ENCODE data around the gene FAM174C.

FAM174C gene

DNA sequence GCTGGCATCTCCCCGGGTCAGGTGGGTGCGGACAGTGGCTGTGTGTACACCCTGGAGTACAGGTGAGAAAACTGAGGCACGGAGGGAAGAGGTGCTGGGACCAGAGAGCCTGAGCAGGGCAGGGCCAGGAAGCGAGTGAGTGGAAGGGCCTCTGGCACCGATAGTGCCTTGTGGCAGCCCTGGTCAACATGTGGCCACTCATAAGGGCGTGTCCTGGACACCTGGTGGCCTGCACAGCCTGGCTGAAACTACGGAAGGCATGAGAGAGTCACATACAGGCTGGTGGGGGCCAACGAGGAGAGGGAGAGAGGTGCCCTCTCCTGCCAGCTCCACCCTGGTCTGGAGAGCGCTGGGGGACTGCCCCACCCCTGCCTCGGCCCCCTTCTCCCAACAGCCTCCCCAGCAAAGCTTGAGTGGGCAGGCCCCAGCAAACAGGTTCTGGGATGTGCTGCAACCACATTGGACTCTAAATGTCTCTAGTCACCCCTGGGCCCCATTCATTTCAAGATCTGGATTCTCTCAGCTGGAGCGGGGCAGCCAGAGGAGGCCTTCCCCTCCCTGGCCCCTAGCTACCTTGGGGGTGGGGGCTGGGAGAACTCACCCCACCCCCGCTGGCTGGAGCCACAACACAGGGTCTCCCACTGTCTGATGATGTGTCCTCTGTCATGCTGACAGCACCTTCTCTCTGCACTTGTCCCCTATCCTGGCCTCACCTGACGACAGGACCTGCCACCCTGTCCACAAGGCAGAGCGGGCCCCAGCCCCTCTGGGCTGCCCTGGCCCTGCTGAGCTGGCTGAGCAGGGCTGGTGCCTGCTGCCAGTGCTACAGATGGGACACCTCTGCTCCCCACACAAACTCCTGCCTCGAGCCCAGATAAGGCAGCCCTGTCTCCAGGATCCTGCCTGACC is 43.3 kb upstream of the FAM174C start:
- Histone ChIP-seq H3K9me3 (ENCODE audit: control insufficient read depth in 5 of 5, low read length in 5 of 5) (no peaks in the 10 kb centered on the region), H3K36me3 (ENCODE audit: control insufficient read depth in 5 of 5, insufficient read depth in 5 of 5, low read length in 5 of 5) (peaks cover 0 to 12% (median 9%) of the 10 kb centered on the region in 5 donors), H3K9ac (ENCODE audit: low read length in 5 of 5) (no peak overlapping the region), H3K27ac (ENCODE audit: low read depth, low read length) (peak overlapping the region; percentile 16), H3K4me1 (ENCODE audit: control insufficient read depth in 5 of 5, insufficient read depth in 5 of 5, low read length in 5 of 5) (peaks cover 0 to 22% (median 16%) of the 10 kb centered on the region in 5 donors), H3K4me3 (ENCODE audit: low read depth in 1 of 5, low read length in 5 of 5) (no peak overlapping the region), H3K27me3 (ENCODE audit: control insufficient read depth in 5 of 5, insufficient read depth in 4 of 5, low read length in 5 of 5) (peaks cover 0 to 11% (median 8%) of the 10 kb centered on the region in 5 donors)

DNA sequence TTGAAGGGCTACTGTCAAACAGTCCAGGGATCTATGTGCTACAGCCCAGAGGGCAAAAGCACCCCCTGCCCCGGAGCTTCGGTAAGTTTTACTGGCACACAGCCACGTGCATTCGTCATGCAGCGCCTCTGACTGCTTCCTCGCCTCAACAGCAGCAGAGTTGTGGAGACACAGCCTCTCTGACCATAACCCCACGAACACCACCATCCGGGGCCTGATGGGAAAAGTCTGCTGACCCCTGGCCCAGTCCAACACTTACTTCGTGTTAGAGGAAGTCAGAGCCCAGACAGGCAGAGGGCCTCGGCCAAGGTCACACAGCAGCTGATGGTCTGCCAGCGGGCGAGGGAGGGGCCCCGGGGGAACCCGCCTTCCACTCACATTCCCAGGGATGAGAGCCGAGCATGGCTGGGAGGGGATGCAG is 42.7 kb upstream of the FAM174C start:
- H3K9ac ChIP-seq (ENCODE audit: low read length in 5 of 5): no peak overlapping the region
- H3K27ac ChIP-seq (ENCODE audit: low read depth, low read length): peak overlapping the region; percentile 16

DNA sequence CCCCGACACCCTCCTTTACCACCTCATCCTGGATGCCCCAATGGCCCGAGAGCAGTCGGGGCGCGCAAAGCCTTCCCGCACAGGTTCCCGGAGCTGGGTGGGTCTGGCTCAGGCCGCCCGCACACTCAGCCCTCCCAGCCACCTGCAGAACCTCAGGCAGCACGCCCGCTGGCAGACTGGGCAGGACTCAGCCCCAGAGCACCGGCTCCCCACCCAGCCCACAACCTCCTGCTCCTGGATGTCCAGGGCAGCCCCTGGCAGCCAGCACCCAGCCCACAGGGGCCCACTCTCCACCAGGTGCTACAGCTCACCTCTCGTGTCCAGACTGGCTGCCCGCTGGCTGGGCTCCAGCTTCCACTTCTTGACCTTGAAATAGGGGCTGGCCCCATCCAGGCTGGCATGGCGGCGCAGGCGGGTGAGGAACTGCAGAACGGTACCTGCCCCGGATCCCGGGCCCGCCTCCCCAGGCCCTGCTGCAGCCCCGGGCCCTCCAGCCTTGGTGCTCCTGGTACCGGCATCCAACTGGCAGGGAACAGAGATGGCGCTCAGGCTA is 42.1 kb upstream of the FAM174C start:
- peak overlapping the region; percentile 16 for H3K27ac ChIP-seq (ENCODE audit: low read depth, low read length)
- H3K27me3 ChIP-seq (ENCODE audit: control insufficient read depth in 5 of 5, insufficient read depth in 4 of 5, low read length in 5 of 5): peaks cover 0 to 11% (median 8%) of the 10 kb centered on the region in 5 donors
- no peaks in the 10 kb centered on the region for H3K9me3 ChIP-seq (ENCODE audit: control insufficient read depth in 5 of 5, low read length in 5 of 5)
- no peak overlapping the region for H3K4me3 ChIP-seq (ENCODE audit: low read depth in 1 of 5, low read length in 5 of 5)
- H3K4me1 ChIP-seq (ENCODE audit: control insufficient read depth in 5 of 5, insufficient read depth in 5 of 5, low read length in 5 of 5): peaks cover 0 to 31% (median 23%) of the 10 kb centered on the region in 5 donors
- H3K36me3 ChIP-seq (ENCODE audit: control insufficient read depth in 5 of 5, insufficient read depth in 5 of 5, low read length in 5 of 5): peaks cover 0 to 1% (median 0%) of the 10 kb centered on the region in 5 donors
- H3K9ac ChIP-seq (ENCODE audit: low read length in 5 of 5): no peak overlapping the region

More for the DNA sequence above, 42.7 kb upstream of the FAM174C start:
- Histone ChIP-seq H3K36me3 (ENCODE audit: control insufficient read depth in 5 of 5, insufficient read depth in 5 of 5, low read length in 5 of 5) (peaks cover 0 to 6% (median 2%) of the 10 kb centered on the region in 5 donors), H3K27me3 (ENCODE audit: control insufficient read depth in 5 of 5, insufficient read depth in 4 of 5, low read length in 5 of 5) (peaks cover 0 to 11% (median 8%) of the 10 kb centered on the region in 5 donors), H3K4me1 (ENCODE audit: control insufficient read depth in 5 of 5, insufficient read depth in 5 of 5, low read length in 5 of 5) (peaks cover 0 to 28% (median 21%) of the 10 kb centered on the region in 5 donors), H3K4me3 (ENCODE audit: low read depth in 1 of 5, low read length in 5 of 5) (no peak overlapping the region), H3K9me3 (ENCODE audit: control insufficient read depth in 5 of 5, low read length in 5 of 5) (no peaks in the 10 kb centered on the region)

DNA sequence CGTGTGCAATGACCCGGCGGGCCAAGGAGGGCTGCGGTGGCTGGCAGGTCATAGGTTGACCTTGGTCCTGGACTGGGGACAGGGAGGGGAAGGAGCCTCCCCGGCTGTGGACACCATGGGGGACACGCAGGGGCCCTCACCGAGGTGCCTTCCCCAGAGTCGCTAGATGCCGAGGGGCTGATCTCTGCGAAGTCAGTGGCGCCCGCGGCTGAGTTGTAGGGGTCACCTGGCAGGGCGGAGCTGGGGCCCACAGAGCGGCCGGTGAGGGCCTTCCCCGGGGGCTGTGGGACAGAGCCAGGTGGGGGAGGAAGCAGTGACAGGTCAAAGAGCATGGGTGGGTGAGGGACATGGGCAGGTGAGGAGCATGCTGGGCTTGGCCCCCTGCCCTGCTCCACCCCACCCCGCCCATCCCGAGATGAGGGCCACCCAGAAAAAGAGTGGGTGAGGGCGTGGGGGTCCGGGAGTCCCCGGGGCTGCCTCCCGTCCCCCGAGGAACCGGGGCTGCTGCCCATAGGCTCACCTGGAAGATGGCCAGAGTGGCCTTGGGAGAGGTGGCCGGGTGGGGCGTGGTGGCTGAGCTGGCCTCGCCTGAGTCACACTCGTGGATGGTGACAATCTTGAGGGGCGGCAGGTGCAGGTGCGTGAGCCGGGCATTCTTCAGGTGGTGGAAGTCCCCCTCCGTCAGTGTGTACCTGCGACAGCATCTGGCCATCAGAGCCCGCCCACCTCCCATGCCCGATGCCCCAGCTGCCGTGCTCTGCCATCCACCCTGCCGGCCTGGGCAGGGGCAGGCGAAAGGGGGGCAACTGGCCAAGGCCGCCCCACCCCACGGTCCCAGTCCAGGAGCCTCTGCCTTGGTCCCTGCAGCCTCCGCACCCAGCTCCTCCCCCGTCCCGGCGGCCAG is 41.0 kb upstream of the FAM174C start:
- peaks cover 0 to 37% (median 29%) of the 10 kb centered on the region in 5 donors for H3K4me1 ChIP-seq (ENCODE audit: control insufficient read depth in 5 of 5, insufficient read depth in 5 of 5, low read length in 5 of 5)
- no peaks in the 10 kb centered on the region for H3K36me3 ChIP-seq (ENCODE audit: control insufficient read depth in 5 of 5, insufficient read depth in 5 of 5, low read length in 5 of 5)
- no peak overlapping the region for H3K4me3 ChIP-seq (ENCODE audit: low read depth in 1 of 5, low read length in 5 of 5)
- H3K9me3 ChIP-seq (ENCODE audit: control insufficient read depth in 5 of 5, low read length in 5 of 5): no peaks in the 10 kb centered on the region
- H3K27ac ChIP-seq (ENCODE audit: low read depth, low read length): no peak overlapping the region
- no peak overlapping the region for H3K9ac ChIP-seq (ENCODE audit: low read length in 5 of 5)
- peaks cover 0 to 11% (median 8%) of the 10 kb centered on the region in 5 donors for H3K27me3 ChIP-seq (ENCODE audit: control insufficient read depth in 5 of 5, insufficient read depth in 4 of 5, low read length in 5 of 5)

DNA sequence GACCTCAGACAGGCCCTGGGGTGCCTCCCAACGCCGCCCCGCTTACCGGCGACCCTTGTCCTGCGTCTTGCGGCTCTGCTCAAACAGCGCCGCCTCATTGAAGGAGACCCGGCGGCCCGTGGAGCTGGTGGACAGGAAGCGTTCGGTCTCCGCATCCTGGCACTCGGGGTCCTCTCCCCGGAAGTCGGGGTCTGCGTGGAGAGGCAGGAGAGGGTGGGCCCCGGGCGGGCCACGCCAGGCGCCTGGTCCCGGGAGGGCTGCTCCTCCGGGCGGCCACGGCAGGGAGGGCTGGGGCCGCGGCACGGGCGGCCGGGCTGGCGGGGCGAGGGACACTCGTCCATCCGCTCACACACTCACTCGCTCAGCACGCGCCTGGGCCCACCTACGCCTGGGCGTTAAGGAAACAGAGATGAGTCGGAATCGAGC is 40.4 kb upstream of the FAM174C start:
- Histone ChIP-seq H3K4me3 (ENCODE audit: low read depth in 1 of 5, low read length in 5 of 5) (no peak overlapping the region), H3K9me3 (ENCODE audit: control insufficient read depth in 5 of 5, low read length in 5 of 5) (no peaks in the 10 kb centered on the region), H3K27ac (ENCODE audit: low read depth, low read length) (no peak overlapping the region), H3K9ac (ENCODE audit: low read length in 5 of 5) (no peak overlapping the region), H3K4me1 (ENCODE audit: control insufficient read depth in 5 of 5, insufficient read depth in 5 of 5, low read length in 5 of 5) (peaks cover 0 to 41% (median 34%) of the 10 kb centered on the region in 5 donors), H3K36me3 (ENCODE audit: control insufficient read depth in 5 of 5, insufficient read depth in 5 of 5, low read length in 5 of 5) (no peaks in the 10 kb centered on the region), H3K27me3 (ENCODE audit: control insufficient read depth in 5 of 5, insufficient read depth in 4 of 5, low read length in 5 of 5) (peaks cover 0 to 11% (median 8%) of the 10 kb centered on the region in 5 donors)

DNA sequence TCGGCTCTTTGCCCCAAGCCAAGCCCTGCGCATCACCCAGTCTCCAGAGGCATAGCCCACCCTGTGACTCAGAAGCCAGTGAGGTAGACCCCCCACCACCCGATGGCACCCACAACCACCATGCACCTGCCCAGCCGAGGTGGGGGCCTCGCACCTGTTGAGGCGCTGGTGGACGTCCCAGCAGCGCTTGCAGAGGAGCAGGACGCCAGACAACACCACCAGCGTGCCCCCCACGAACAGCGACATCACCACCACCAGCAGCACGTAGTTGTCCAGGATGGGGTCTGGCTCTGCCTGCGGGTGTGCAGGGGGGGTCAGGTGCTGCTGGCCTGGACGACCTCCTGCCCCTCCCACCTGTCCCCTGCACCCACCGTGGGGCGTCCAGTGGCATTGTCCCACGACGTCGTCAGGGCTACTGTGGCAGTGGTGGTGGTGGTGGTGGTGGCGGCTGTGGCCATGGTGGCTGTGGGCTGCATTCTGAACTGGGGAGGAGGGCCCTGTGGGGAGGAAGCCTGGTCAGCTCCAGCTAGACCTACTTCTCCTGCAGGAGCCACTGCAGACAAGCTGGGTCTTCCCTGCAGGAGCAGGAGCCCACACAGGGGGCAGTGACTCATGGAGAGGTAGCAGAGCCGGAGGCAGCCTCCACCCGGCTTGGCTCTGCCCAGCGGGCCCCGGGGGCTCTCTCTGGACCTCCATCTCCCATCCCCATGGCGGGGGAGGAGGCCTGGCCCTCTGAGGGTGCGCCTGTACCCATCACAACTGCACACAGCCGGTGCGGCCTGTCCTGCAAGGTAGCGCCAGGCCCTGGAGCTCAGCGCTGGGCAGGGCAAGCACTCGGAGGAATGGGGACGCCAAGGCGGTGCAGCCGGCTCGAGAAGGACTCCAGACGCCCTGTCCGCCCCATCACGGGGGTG is 39.4 kb upstream of the FAM174C start:
- Histone ChIP-seq H3K9me3 (ENCODE audit: control insufficient read depth in 5 of 5, low read length in 5 of 5) (no peaks in the 10 kb centered on the region), H3K27me3 (ENCODE audit: control insufficient read depth in 5 of 5, insufficient read depth in 4 of 5, low read length in 5 of 5) (peaks cover 0 to 11% (median 8%) of the 10 kb centered on the region in 5 donors), H3K9ac (ENCODE audit: low read length in 5 of 5) (no peak overlapping the region), H3K27ac (ENCODE audit: low read depth, low read length) (no peak overlapping the region), H3K4me3 (ENCODE audit: low read depth in 1 of 5, low read length in 5 of 5) (no peak overlapping the region), H3K36me3 (ENCODE audit: control insufficient read depth in 5 of 5, insufficient read depth in 5 of 5, low read length in 5 of 5) (no peaks in the 10 kb centered on the region), H3K4me1 (ENCODE audit: control insufficient read depth in 5 of 5, insufficient read depth in 5 of 5, low read length in 5 of 5) (peaks cover 0 to 48% (median 37%) of the 10 kb centered on the region in 5 donors)

DNA sequence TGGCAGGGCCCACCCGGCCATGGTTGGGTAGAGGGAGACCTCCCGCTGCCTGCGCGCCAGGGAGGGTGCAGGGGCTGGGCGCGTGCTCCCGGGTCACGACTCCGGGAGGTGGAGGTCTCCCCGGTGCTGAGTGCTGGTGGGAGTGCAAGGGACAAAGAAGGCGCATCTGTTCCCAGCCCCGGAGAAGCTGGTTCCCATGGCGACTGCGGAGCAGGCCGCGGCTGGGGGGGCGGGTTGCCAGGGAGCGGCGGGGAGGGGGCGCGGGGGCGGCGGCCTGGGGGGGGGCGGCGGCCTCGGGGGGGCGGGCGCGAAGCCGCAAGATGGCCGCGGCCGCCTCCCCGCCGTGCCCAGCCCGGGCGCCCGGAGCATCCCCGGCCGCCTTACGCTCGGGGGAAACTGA is 38.8 kb upstream of the FAM174C start:
- H3K4me1 ChIP-seq (ENCODE audit: control insufficient read depth in 5 of 5, insufficient read depth in 5 of 5, low read length in 5 of 5): peaks cover 0 to 55% (median 43%) of the 10 kb centered on the region in 5 donors
- no peak overlapping the region for H3K27ac ChIP-seq (ENCODE audit: low read depth, low read length)
- H3K9ac ChIP-seq (ENCODE audit: low read length in 5 of 5): no peak overlapping the region
- H3K4me3 ChIP-seq (ENCODE audit: low read depth in 1 of 5, low read length in 5 of 5): peak overlapping the region in 3 of 5 donors; percentile 40 to 70 (median 59)
- no peaks in the 10 kb centered on the region for H3K36me3 ChIP-seq (ENCODE audit: control insufficient read depth in 5 of 5, insufficient read depth in 5 of 5, low read length in 5 of 5)
- H3K27me3 ChIP-seq (ENCODE audit: control insufficient read depth in 5 of 5, insufficient read depth in 4 of 5, low read length in 5 of 5): peaks cover 0 to 11% (median 8%) of the 10 kb centered on the region in 5 donors
- no peaks in the 10 kb centered on the region for H3K9me3 ChIP-seq (ENCODE audit: control insufficient read depth in 5 of 5, low read length in 5 of 5)

DNA sequence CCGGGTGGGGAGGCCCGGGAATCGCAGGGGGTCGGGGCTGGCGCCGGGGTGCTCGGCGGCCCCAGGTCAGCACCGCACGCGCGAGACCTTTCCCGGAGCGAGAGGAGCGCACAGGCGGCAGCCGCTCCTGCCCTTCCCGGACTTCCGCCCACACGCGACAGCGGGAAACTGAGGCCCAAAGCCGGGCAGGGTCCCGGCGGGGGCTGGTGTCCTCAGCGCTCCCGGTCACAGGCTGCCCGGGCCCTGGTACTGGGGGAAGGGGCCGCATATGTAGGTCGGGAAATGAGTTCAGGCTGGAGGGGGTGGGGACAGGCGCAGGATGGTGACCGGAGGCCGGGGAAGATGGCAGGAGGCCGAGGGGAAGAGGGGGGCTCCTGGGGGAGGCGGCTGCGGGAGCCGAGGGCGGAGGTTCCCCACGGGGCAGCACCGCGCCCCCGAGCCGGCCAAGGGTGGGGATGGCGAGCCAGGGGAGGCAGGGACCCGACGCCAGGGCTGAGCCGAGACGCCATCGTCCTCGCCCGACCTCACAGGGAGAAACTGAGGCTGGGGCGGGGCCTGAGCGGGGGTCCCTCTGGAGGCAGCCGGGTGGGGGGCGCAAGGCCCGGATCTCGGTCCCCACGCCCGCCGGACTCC is 38.2 kb upstream of the FAM174C start:
- Histone ChIP-seq H3K9me3 (ENCODE audit: control insufficient read depth in 5 of 5, low read length in 5 of 5) (no peaks in the 10 kb centered on the region), H3K36me3 (ENCODE audit: control insufficient read depth in 5 of 5, insufficient read depth in 5 of 5, low read length in 5 of 5) (no peaks in the 10 kb centered on the region), H3K4me3 (ENCODE audit: low read depth in 1 of 5, low read length in 5 of 5) (peak overlapping the region in 4 of 5 donors; percentile 40 to 70 (median 53)), H3K9ac (ENCODE audit: low read length in 5 of 5) (peak overlapping the region in 2 of 5 donors; percentile 39 to 52), H3K4me1 (ENCODE audit: control insufficient read depth in 5 of 5, insufficient read depth in 5 of 5, low read length in 5 of 5) (peaks cover 0 to 59% (median 45%) of the 10 kb centered on the region in 5 donors), H3K27me3 (ENCODE audit: control insufficient read depth in 5 of 5, insufficient read depth in 4 of 5, low read length in 5 of 5) (peaks cover 0 to 11% (median 8%) of the 10 kb centered on the region in 5 donors), H3K27ac (ENCODE audit: low read depth, low read length) (no peak overlapping the region)
